ENCODE results near the gene CRY2. TPM values are rescaled to one million over a fixed set of nuclear protein-coding genes. Genes with fewer than 3 reads are reported as not detected.
A peak's percentile ranks its signal among the peaks of the same experiment; 100 is the strongest.

The CRY2 gene
- total RNA-seq, 1 donor from 2014 or later, result 23.8 TPM

- DNase-seq (ENCODE audit: low spot score), result no peak
- no peak overlapping the region for H3K4me3 Mint-ChIP-seq (ENCODE audit: unreplicated experiment)
- peaks cover 25% of the 10 kb centered on the region for H3K27me3 Mint-ChIP-seq (ENCODE audit: unreplicated experiment)
- no peaks in the 10 kb centered on the region for H3K9me3 Mint-ChIP-seq (ENCODE audit: unreplicated experiment)
- H3K4me1 Mint-ChIP-seq (ENCODE audit: unreplicated experiment), result peaks cover 5% of the 10 kb centered on the region
- peaks cover 14% of the 10 kb centered on the region for H3K36me3 Mint-ChIP-seq (ENCODE audit: low read depth, unreplicated experiment)
- no peak for TF ChIP-seq CTCF (IDR thresholded peaks at IDR 0.05; ENCODE audit: unreplicated experiment)
- no peak overlapping the region for H3K27ac Mint-ChIP-seq (ENCODE audit: unreplicated experiment)
These were observed 81.4 kb downstream of the CRY2 start for GRCh38 chr11:45928535-45929215.

- Mint-ChIP-seq H3K36me3 (ENCODE audit: low read depth, unreplicated experiment) (peaks cover 14% of the 10 kb centered on the region), H3K4me1 (ENCODE audit: unreplicated experiment) (no peaks in the 10 kb centered on the region), H3K27ac (ENCODE audit: unreplicated experiment) (peak overlapping the region; percentile 42), H3K4me3 (ENCODE audit: unreplicated experiment) (no peak overlapping the region), H3K27me3 (ENCODE audit: unreplicated experiment) (peaks cover 19% of the 10 kb centered on the region), H3K9me3 (ENCODE audit: unreplicated experiment) (no peaks in the 10 kb centered on the region)
- no peak for TF ChIP-seq CTCF (IDR thresholded peaks at IDR 0.05; ENCODE audit: unreplicated experiment)
- DNase-seq (ENCODE audit: low spot score), result no peak
These were observed 82.3 kb downstream of the CRY2 start for GRCh38 chr11:45929486-45930030.

GRCh38 chr11:45930031-45930794, 82.9 kb downstream of the CRY2 start:
- H3K9me3 Mint-ChIP-seq (ENCODE audit: unreplicated experiment), result no peaks in the 10 kb centered on the region
- TF ChIP-seq CTCF (IDR thresholded peaks at IDR 0.05; ENCODE audit: unreplicated experiment), result no peak
- H3K36me3 Mint-ChIP-seq (ENCODE audit: low read depth, unreplicated experiment), result peaks cover 14% of the 10 kb centered on the region
- no peaks in the 10 kb centered on the region for H3K4me1 Mint-ChIP-seq (ENCODE audit: unreplicated experiment)
- H3K27ac Mint-ChIP-seq (ENCODE audit: unreplicated experiment), result peak overlapping the region; percentile 42
- H3K27me3 Mint-ChIP-seq (ENCODE audit: unreplicated experiment), result peaks cover 18% of the 10 kb centered on the region
- DNase-seq (ENCODE audit: low spot score), result no peak
- H3K4me3 Mint-ChIP-seq (ENCODE audit: unreplicated experiment), result no peak overlapping the region

GRCh38 chr11:45930951-45931570, 83.8 kb downstream of the CRY2 start:
- H3K9me3 Mint-ChIP-seq (ENCODE audit: unreplicated experiment), result no peaks in the 10 kb centered on the region
- H3K4me1 Mint-ChIP-seq (ENCODE audit: unreplicated experiment), result no peaks in the 10 kb centered on the region
- peaks cover 14% of the 10 kb centered on the region for H3K36me3 Mint-ChIP-seq (ENCODE audit: low read depth, unreplicated experiment)
- DNase-seq (ENCODE audit: low spot score), result no peak
- TF ChIP-seq CTCF (IDR thresholded peaks at IDR 0.05; ENCODE audit: unreplicated experiment), result no peak
- no peak overlapping the region for H3K27ac Mint-ChIP-seq (ENCODE audit: unreplicated experiment)
- H3K27me3 Mint-ChIP-seq (ENCODE audit: unreplicated experiment), result peaks cover 15% of the 10 kb centered on the region
- H3K4me3 Mint-ChIP-seq (ENCODE audit: unreplicated experiment), result no peak overlapping the region
